K562 (cell line): Measurements from ENCODE around the gene SPTLC1. TPM values are rescaled to one million over a fixed set of nuclear protein-coding genes. Genes with fewer than 3 reads are reported as not detected.

Experiments used
- ADNP ChIP-seq: fragments of 200-800 bp; sonication (Bioruptor generic); IDR thresholded peaks from 2 replicates; pipeline ENCODE4 v1.6.1; 2016; ENCODE audit warnings: missing genetic modification characterization, missing compliant biosample characterization
- BRF1 ChIP-seq: IDR thresholded peaks from 3 replicates; pipeline ENCODE4 v1.6.1; 2011; ENCODE audit warnings: borderline replicate concordance, mild to moderate bottlenecking; ENCODE audit not compliant: insufficient read length; ENCODE audit errors: extremely low read depth
- DDX20 ChIP-seq: fragments of 450-650 bp; IDR thresholded peaks from 2 replicates; pipeline ENCODE4 v1.6.1; 2016; ENCODE audit warnings: missing genetic modification characterization, low read depth, mild to moderate bottlenecking, missing compliant biosample characterization, moderate library complexity
- ESRRB ChIP-seq: fragments of 250-450 bp; sonication (Bioruptor Pico); IDR thresholded peaks from 2 replicates; pipeline ENCODE4 v1.5.0; 2020; ENCODE audit warnings: mild to moderate bottlenecking, moderate library complexity, borderline replicate concordance
- GABPA ChIP-seq: fragments of 200-800 bp; sonication (Bioruptor generic); conservative IDR thresholded peaks from 2 replicates; pipeline ENCODE4 v1.6.1; 2016; ENCODE audit warnings: low read depth, missing genetic modification characterization, missing compliant biosample characterization
- GABPB1 ChIP-seq: sonication (generic); formaldehyde crosslinking; IDR thresholded peaks from 2 replicates; pipeline ENCODE4 v1.8.0; 2022; ENCODE audit warnings: mild to moderate bottlenecking, missing genetic modification reagents
- HOXB6 ChIP-seq: fragments of 250-450 bp; sonication (Bioruptor Pico); IDR thresholded peaks from 2 replicates; pipeline ENCODE4 v1.5.1; 2022; ENCODE audit warnings: mild to moderate bottlenecking, borderline replicate concordance
- KDM1A ChIP-seq, 2 experiments: fragments of 450-650 bp; IDR thresholded peaks; 2 replicates each; pipeline ENCODE4 v1.6.1; 2016; ENCODE audit warnings: mild to moderate bottlenecking in 2 of 2
- KLF1 ChIP-seq: fragments of 450-650 bp; IDR thresholded peaks from 2 replicates; pipeline ENCODE4 v1.6.1; 2016; ENCODE audit warnings: missing genetic modification characterization, missing compliant biosample characterization
- MCM3 ChIP-seq: fragments of 450-650 bp; IDR thresholded peaks from 2 replicates; pipeline ENCODE4 v1.6.1; 2016
- MECOM ChIP-seq: fragments of 250-450 bp; sonication (Bioruptor Pico); IDR thresholded peaks from 2 replicates; pipeline ENCODE4 v1.8.0; 2022; ENCODE audit warnings: inconsistent platforms
- NEUROD1 ChIP-seq: fragments of 150-350 bp; IDR thresholded peaks from 2 replicates; pipeline ENCODE4 v1.6.1; 2014; ENCODE audit warnings: borderline replicate concordance, low read length, low read depth; ENCODE audit not compliant: partially characterized antibody
- OTX1 ChIP-seq: fragments of 450-650 bp; formaldehyde crosslinking; IDR thresholded peaks from 2 replicates; pipeline ENCODE4 v1.4.0; 2022; ENCODE audit warnings: mild to moderate bottlenecking
- POLR2AphosphoS5 ChIP-seq: IDR thresholded peaks from 2 replicates; pipeline ENCODE4 v1.6.1; 2011; ENCODE audit warnings: mild to moderate bottlenecking, low read depth, low read length, moderate library complexity; ENCODE audit not compliant: control insufficient read depth, insufficient read depth
- RCOR1 ChIP-seq, 2 experiments: IDR thresholded peaks; 2 replicates each; pipeline ENCODE4 v1.6.1; 2012; ENCODE audit warnings: low read depth in 2 of 2, low read length in 2 of 2, borderline replicate concordance in 1 of 2, improper control_type of control experiment in 1 of 2
- SFPQ ChIP-seq: fragments of 200-400 bp; formaldehyde crosslinking; IDR thresholded peaks from 2 replicates; pipeline ENCODE4 v1.6.1; 2017; ENCODE audit warnings: mild to moderate bottlenecking, low read depth, low read length, moderate library complexity
- SMARCC2 ChIP-seq: fragments of 450-650 bp; IDR thresholded peaks from 2 replicates; pipeline ENCODE4 v1.6.1; 2017; ENCODE audit warnings: antibody characterized with exemption, moderate library complexity, mild to moderate bottlenecking, low read depth
- SMARCE1 ChIP-seq: fragments of 450-650 bp; IDR thresholded peaks from 2 replicates; pipeline ENCODE4 v1.7.1; 2016; ENCODE audit warnings: mild to moderate bottlenecking
- SRSF9 ChIP-seq: fragments of 200-400 bp; formaldehyde crosslinking; IDR thresholded peaks from 2 replicates; pipeline ENCODE4 v1.6.1; 2017; ENCODE audit warnings: low read depth, low read length, borderline replicate concordance
- TAL1 ChIP-seq: fragments of 450-650 bp; IDR thresholded peaks from 2 replicates; pipeline ENCODE4 v1.6.1; 2016; ENCODE audit warnings: mild to moderate bottlenecking
- TCF7 ChIP-seq: sonication (generic); IDR thresholded peaks from 2 replicates; pipeline ENCODE4 v1.6.1; 2016; ENCODE audit warnings: antibody characterized with exemption, borderline replicate concordance
- ZFP30 ChIP-seq: fragments of 250-450 bp; sonication (Bioruptor Pico); IDR thresholded peaks from 2 replicates; pipeline ENCODE4 v1.8.0; 2022; ENCODE audit warnings: moderate library complexity, mild to moderate bottlenecking, inconsistent platforms, borderline replicate concordance
- polyA plus RNA-seq, 8 experiments: library from polyadenylated mRNA; depleted of rRNA in 4 of 8; stranded (reverse) in 5 of 8; unstranded in 3 of 8; fragments of >200 nt; fragmentation: Nextera tagmentation in 2 of 8; fragmentation: Illumina TruSeq in 1 of 8; extraction: Ambion mirVana in 2 of 8; extraction: Trizol in 1 of 8; gene quantifications; 2 replicates each; pipeline versions ENCODE4 v1.2.1 to v1.2.3, GENCODE V29; 2011 to 2014; ENCODE audit warnings: inconsistent platforms in 1 of 8, missing spikeins in 1 of 8
- total RNA-seq, 7 experiments: library from RNA; depleted of rRNA in 6 of 7; stranded (reverse); fragments of >200 nt in 6 of 7; fragmentation: Illumina TruSeq in 2 of 7; extraction: Trizol in 2 of 7; gene quantifications; 2 replicates each; pipeline versions ENCODE4 v1.2.1 to v1.2.3, GENCODE V29; 2011 to 2021; ENCODE audit warnings: low replicate concordance in 1 of 7
- TF ChIP-seq, protein P1 (sequence below), 2 experiments: IDR thresholded peaks in 1 of 2; conservative IDR thresholded peaks in 1 of 2; 2 replicates each; pipeline ENCODE4 v1.6.1; 2016; ENCODE audit warnings: low read depth in 2 of 2, mild to moderate bottlenecking in 1 of 2, missing compliant biosample characterization in 1 of 2, missing genetic modification characterization in 1 of 2, moderate library complexity in 1 of 2

SPTLC1 gene
- total and polyA plus RNA-seq, 9 of the 15 experiments (the other 6 are each of a cell fraction or from before 2014, with no cell fraction given) = 58.8 to 125 (median 84.5) TPM

- TF ChIP-seq HOXB6 (no peak), MECOM (CRISPR knock-in tag) (peak; percentile 74; the same call in 1 of the 2 replicates), SMARCE1 (peak; percentile 68; the same call in 1 of the 2 replicates), RCOR1 (IDR thresholded peaks at IDR 0.05; ENCODE audit: borderline replicate concordance in 1 of 2, low read depth in 2 of 2, low read length in 2 of 2) (peak in 1 of 2 experiments; percentile 49; a peak in 1 of 4 replicates), MCM3 (no peak), KDM1A (IDR thresholded peaks at IDR 0.05) (peak; percentile 35 to 48; a peak in 3 of 4 replicates), ADNP (tag) (peak; percentile 8; the same call in 1 of the 2 replicates), NEUROD1 (peak; percentile 56), TCF7 (no peak), SMARCC2 (peak; percentile 53; the same call in 1 of the 2 replicates), ESRRB (CRISPR knock-in tag) (no peak), GABPA (tag) (0 out of 2 replicates have a peak, but pooled peaks have one; percentile 20), ZFP30 (CRISPR knock-in tag) (no peak), POLR2AphosphoS5 (peak; percentile 65), GABPB1 (CRISPR knock-in tag) (no peak), SFPQ (no peak), DDX20 (tag) (no peak), TAL1 (peak; percentile 87), OTX1 (CRISPR knock-in tag) (no peak), SRSF9 (no peak), KLF1 (tag) (no peak), BRF1 (no peak)
- TF ChIP-seq, protein P1, sequence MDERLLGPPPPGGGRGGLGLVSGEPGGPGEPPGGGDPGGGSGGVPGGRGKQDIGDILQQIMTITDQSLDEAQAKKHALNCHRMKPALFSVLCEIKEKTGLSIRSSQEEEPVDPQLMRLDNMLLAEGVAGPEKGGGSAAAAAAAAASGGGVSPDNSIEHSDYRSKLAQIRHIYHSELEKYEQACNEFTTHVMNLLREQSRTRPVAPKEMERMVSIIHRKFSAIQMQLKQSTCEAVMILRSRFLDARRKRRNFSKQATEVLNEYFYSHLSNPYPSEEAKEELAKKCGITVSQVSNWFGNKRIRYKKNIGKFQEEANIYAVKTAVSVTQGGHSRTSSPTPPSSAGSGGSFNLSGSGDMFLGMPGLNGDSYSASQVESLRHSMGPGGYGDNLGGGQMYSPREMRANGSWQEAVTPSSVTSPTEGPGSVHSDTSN (CRISPR knock-in tag; IDR thresholded peaks at IDR 0.05; ENCODE audit: low read depth) = no peak; the same call in 1 of the 2 replicates
- TF ChIP-seq, protein P1 (tag; conservative IDR thresholded peaks at IDR 0.05; ENCODE audit: low read depth) = peak; percentile 97
Observed at GRCh38 chr9:92044936-92045335, 70.3 kb downstream of the SPTLC1 start (continued).
